HepG2 (cell line): Measurements from ENCODE around the gene PSMB3. TPM values are rescaled to one million over a fixed set of nuclear protein-coding genes. Genes with fewer than 3 reads are reported as not detected.

Experiments used
- ARNT2 ChIP-seq: sonication (generic); formaldehyde crosslinking; IDR thresholded peaks from 2 replicates; pipeline ENCODE4 v1.8.0; 2022; ENCODE audit warnings: mild to moderate bottlenecking, low read depth, missing genetic modification reagents, moderate library complexity
- ATF4 ChIP-seq, 2 experiments: fragments of 450-650 bp in 1 of 2; sonication (generic) in 1 of 2; formaldehyde crosslinking; IDR thresholded peaks; 2 replicates each; pipeline versions ENCODE4 v1.5.0 to v1.8.0; 2020 to 2022; ENCODE audit warnings: mild to moderate bottlenecking in 1 of 2, missing genetic modification reagents in 1 of 2
- ATM ChIP-seq: fragments of 450-650 bp; IDR thresholded peaks from 2 replicates; pipeline ENCODE4 v1.7.1; 2017; ENCODE audit warnings: mild to moderate bottlenecking, borderline replicate concordance
- ATRX ChIP-seq: sonication (generic); formaldehyde crosslinking; IDR thresholded peaks from 2 replicates; pipeline ENCODE4 v1.4.0; 2020; ENCODE audit warnings: missing genetic modification reagents, borderline replicate concordance
- BHLHE40 ChIP-seq: IDR thresholded peaks from 2 replicates; pipeline ENCODE4 v1.6.1; 2011; ENCODE audit warnings: low read length, improper control_type of control experiment
- CENPT ChIP-seq: sonication (generic); formaldehyde crosslinking; IDR thresholded peaks from 2 replicates; pipeline ENCODE4 v1.8.0; 2022; ENCODE audit warnings: low read depth, mild to moderate bottlenecking, moderate library complexity, missing genetic modification reagents
- CTCF ChIP-seq: sonication (generic); formaldehyde crosslinking; IDR thresholded peaks from 2 replicates; pipeline ENCODE4 v1.5.0; 2020; ENCODE audit warnings: mild to moderate bottlenecking, missing genetic modification reagents, moderate library complexity
- FOXK1 ChIP-seq: sonication (generic); formaldehyde crosslinking; IDR thresholded peaks from 2 replicates; pipeline ENCODE4 v1.4.0; 2020; ENCODE audit warnings: low read depth, missing genetic modification reagents, borderline replicate concordance
- GABPB1 ChIP-seq: IDR thresholded peaks from 2 replicates; pipeline ENCODE4 v1.6.1; 2016; ENCODE audit warnings: mild to moderate bottlenecking, missing genetic modification reagents, moderate library complexity, missing compliant biosample characterization
- HNRNPL ChIP-seq: fragments of 200-400 bp; formaldehyde crosslinking; IDR thresholded peaks from 2 replicates; pipeline ENCODE4 v1.6.1; 2017; ENCODE audit warnings: mild to moderate bottlenecking, low read depth, low read length
- NCOR1 ChIP-seq: fragments of 200-600 bp; sonication (generic); IDR thresholded peaks from 2 replicates; pipeline ENCODE4 v1.7.0; 2017; ENCODE audit warnings: antibody characterized with exemption, low read length, borderline replicate concordance
- PCBP2 ChIP-seq: fragments of 200-400 bp; formaldehyde crosslinking; optimal IDR thresholded peaks from 2 replicates; pipeline ENCODE3; 2018; ENCODE audit warnings: low read length, low read depth; ENCODE audit not compliant: poor library complexity, severe bottlenecking
- POLR2A ChIP-seq, 2 experiments: IDR thresholded peaks; 2 replicates each; pipeline ENCODE4 v1.6.1; 2011; ENCODE audit warnings: low read depth in 2 of 2, low read length in 2 of 2, mild to moderate bottlenecking in 1 of 2, moderate library complexity in 1 of 2; ENCODE audit not compliant: insufficient read depth in 1 of 2
- SAP130 ChIP-seq: IDR thresholded peaks from 2 replicates; pipeline ENCODE4 v1.6.1; 2016; ENCODE audit warnings: low read depth
- SNRNP70 ChIP-seq: fragments of 200-400 bp; formaldehyde crosslinking; IDR thresholded peaks from 2 replicates; pipeline ENCODE4 v1.6.1; 2017; ENCODE audit warnings: mild to moderate bottlenecking, low read depth, low read length, moderate library complexity
- TOPORS ChIP-seq: sonication (generic); formaldehyde crosslinking; IDR thresholded peaks from 2 replicates; pipeline ENCODE4 v1.8.0; 2023; ENCODE audit warnings: mild to moderate bottlenecking, missing genetic modification reagents
- ZFAT ChIP-seq: sonication (generic); formaldehyde crosslinking; conservative IDR thresholded peaks from 2 replicates; pipeline ENCODE4 v1.8.1; 2023; ENCODE audit warnings: missing genetic modification reagents, inconsistent platforms
- ZFP1 ChIP-seq: IDR thresholded peaks from 2 replicates; pipeline ENCODE4 v1.6.1; 2016
- ZFP36 ChIP-seq: fragments of 150-350 bp; IDR thresholded peaks from 2 replicates; pipeline ENCODE4 v1.6.1; 2018; ENCODE audit warnings: borderline replicate concordance, low read length, low read depth; ENCODE audit not compliant: partially characterized antibody
- ZFP62 ChIP-seq: sonication (generic); formaldehyde crosslinking; IDR thresholded peaks from 2 replicates; pipeline ENCODE4 v1.4.0; 2020; ENCODE audit warnings: missing genetic modification reagents
- ZKSCAN1 ChIP-seq: fragments of 150-350 bp; IDR thresholded peaks from 2 replicates; pipeline ENCODE4 v1.6.1; 2014; ENCODE audit warnings: low read length
- ZNF280B ChIP-seq: sonication (generic); formaldehyde crosslinking; IDR thresholded peaks from 2 replicates; pipeline ENCODE4 v1.5.0; 2020; ENCODE audit warnings: missing genetic modification reagents, mild to moderate bottlenecking, borderline replicate concordance
- ZNF350 ChIP-seq: sonication (generic); formaldehyde crosslinking; IDR thresholded peaks from 2 replicates; pipeline ENCODE4 v1.4.0; 2020; ENCODE audit warnings: mild to moderate bottlenecking, low read depth, missing genetic modification reagents, borderline replicate concordance
- ZNF619 ChIP-seq: sonication (generic); formaldehyde crosslinking; IDR thresholded peaks from 2 replicates; pipeline ENCODE4 v1.4.0; 2020; ENCODE audit warnings: mild to moderate bottlenecking, missing genetic modification reagents
- polyA plus RNA-seq, 8 experiments: library from polyadenylated mRNA; depleted of rRNA in 3 of 8; stranded (reverse) in 7 of 8; unstranded in 1 of 8; fragments of >200 nt; fragmentation: Illumina TruSeq in 4 of 8; extraction: Trizol in 4 of 8; gene quantifications; 2 replicates each; pipeline versions ENCODE4 v1.2.1 to v1.2.3, GENCODE V29; 2011 to 2016; ENCODE audit warnings: low read depth in 4 of 8, missing spikeins in 1 of 8, mixed read lengths in 1 of 8; ENCODE audit not compliant: insufficient read depth in 1 of 8
- total RNA-seq, 5 experiments: library from RNA; depleted of rRNA; stranded (reverse); fragments of >200 nt; fragmentation: Illumina TruSeq; extraction: Trizol; gene quantifications; 2 replicates each; pipeline ENCODE4 v1.2.3, GENCODE V29; 2016; ENCODE audit warnings: low read depth in 1 of 5
- TF ChIP-seq, protein P1 (sequence below): sonication (generic); formaldehyde crosslinking; IDR thresholded peaks from 2 replicates; pipeline ENCODE4 v1.4.0; 2020; ENCODE audit warnings: mild to moderate bottlenecking, missing genetic modification reagents

The PSMB3 gene
- total and polyA plus RNA-seq, 2 of the 13 experiments (the other 11 are each of a cell fraction or from before 2014, with no cell fraction given), result 366 to 517 TPM

DNA sequence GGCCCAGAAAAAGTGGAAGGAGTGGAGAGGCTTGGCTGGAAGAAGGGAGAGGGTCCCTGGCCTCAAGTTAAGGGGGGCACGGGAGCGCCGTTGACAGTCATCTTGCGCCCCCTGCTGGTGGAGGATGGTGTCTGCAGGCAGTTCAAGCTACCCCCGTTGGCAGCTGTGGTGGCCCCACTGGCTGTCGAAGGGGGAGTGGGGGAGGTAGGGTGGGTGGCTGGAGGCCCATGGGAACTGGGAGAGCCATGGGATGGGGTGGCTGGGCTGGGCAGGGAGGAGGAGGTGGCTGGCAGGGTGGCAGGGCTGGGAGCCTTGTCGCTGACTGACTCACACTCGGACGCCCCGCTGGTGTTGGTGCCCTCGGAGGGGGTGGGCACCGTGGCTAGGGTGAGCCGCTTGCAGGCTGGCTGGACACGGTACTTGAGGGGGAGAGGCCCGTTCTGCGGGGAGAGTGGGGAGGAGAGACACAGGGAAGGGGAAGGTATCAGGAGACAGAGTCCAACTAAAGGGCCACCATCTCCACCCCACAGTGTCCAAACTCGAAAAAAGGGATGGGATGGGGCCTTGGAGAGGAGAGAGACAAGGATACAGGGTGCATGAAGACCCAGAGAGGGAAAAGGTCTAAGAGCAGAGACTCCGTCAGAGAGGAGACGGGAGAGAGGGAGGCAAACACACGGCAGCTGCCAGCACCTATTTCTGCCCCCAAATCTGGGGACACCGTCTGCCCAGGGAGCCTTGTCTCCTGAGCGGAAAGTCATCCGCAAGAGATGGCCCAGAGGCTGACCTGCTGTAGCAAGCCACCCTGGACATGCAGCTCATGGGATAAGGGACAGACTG, 17.2 kb upstream of the PSMB3 start (continued):
- TF ChIP-seq ZNF619 (CRISPR knock-in tag) (peak; percentile 28; the same call in 1 of the 2 replicates), ZNF280B (CRISPR knock-in tag) (peak; percentile 70), ATF4 (CRISPR knock-in tag; IDR thresholded peaks at IDR 0.05) (no peak), ZKSCAN1 (no peak), CENPT (CRISPR knock-in tag) (no peak), ZFP1 (no peak), SNRNP70 (no peak), ATM (no peak), NCOR1 (0 out of 2 replicates have a peak, but pooled peaks have one; percentile 21), SAP130 (0 out of 2 replicates have a peak, but pooled peaks have one; percentile 30), ARNT2 (CRISPR knock-in tag) (no peak), FOXK1 (CRISPR knock-in tag) (peak; percentile 37; the same call in 1 of the 2 replicates), TOPORS (CRISPR knock-in tag) (0 out of 2 replicates have a peak, but pooled peaks have one; percentile 48), POLR2A (IDR thresholded peaks at IDR 0.05; ENCODE audit: insufficient read depth in 1 of 2, low read depth in 2 of 2, low read length in 2 of 2) (peak in 1 of 2 experiments; percentile 66; a peak in 3 of 4 replicates), BHLHE40 (peak; percentile 49; the same call in 1 of the 2 replicates), ZFP36 (no peak), PCBP2 (peak; percentile 71), ZFAT (CRISPR knock-in tag) (no peak), ATRX (CRISPR knock-in tag) (no peak), ZNF350 (CRISPR knock-in tag) (no peak; the same call in 1 of the 2 replicates), HNRNPL (peak; percentile 81), GABPB1 (CRISPR knock-in tag) (peak; percentile 28; the same call in 1 of the 2 replicates), CTCF (CRISPR knock-in tag) (peak; percentile 99), ZFP62 (CRISPR knock-in tag) (no peak)
- TF ChIP-seq, protein P1, sequence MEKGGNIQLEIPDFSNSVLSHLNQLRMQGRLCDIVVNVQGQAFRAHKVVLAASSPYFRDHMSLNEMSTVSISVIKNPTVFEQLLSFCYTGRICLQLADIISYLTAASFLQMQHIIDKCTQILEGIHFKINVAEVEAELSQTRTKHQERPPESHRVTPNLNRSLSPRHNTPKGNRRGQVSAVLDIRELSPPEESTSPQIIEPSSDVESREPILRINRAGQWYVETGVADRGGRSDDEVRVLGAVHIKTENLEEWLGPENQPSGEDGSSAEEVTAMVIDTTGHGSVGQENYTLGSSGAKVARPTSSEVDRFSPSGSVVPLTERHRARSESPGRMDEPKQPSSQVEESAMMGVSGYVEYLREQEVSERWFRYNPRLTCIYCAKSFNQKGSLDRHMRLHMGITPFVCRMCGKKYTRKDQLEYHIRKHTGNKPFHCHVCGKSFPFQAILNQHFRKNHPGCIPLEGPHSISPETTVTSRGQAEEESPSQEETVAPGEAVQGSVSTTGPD, result no peak
